HL-60/S4 (cell line): ENCODE data around the gene COQ2.
"Not testable (repeated sequence)": the region's sequence is repeated elsewhere in the genome, so short reads cannot be mapped to it uniquely, and the experiment has no call there.

Source experiments
- in situ Hi-C: fragments of 300-500 bp; cut with MboI; formaldehyde crosslinking; loops from 2 replicates; pipeline ENCODE4 v1.14.3; 2022; ENCODE audit warnings: low sequenced_read_pairs

COQ2 gene, protein sequence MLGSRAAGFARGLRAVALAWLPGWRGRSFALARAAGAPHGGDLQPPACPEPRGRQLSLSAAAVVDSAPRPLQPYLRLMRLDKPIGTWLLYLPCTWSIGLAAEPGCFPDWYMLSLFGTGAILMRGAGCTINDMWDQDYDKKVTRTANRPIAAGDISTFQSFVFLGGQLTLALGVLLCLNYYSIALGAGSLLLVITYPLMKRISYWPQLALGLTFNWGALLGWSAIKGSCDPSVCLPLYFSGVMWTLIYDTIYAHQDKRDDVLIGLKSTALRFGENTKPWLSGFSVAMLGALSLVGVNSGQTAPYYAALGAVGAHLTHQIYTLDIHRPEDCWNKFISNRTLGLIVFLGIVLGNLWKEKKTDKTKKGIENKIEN

GRCh38 chr4:83284193-83285054 is at the start of gene COQ2:
COQ2 (minus strand) TSS chr4:83284798; CDS start chr4:83284764, 34 bp downstream.
- in situ Hi-C loops: loop anchor here (25.0 kb wide), 1 partner anchor 397 kb away; the partner anchor contains the start of gene SEC31A

DNA sequence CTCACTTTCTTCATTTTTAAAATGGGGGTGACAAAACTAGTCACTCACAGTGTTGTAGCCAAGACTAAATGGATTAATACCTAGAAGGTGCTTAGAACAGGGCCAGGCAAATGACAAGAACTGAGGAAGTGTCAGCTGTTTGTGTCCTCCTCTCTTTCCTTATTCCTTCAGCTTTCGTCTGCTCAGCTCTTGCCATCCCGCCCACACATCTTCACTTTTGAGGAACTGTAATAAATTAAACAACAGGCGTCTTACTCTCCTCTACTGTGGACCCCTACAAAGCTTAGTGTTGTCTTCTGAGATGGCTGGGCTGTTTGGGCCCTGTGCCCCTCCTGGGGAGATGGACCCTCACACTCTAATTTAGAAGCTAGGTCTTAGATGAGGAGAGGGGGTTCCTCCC is 47.4 kb upstream of the COQ2 start:
- in situ Hi-C loops: no loop called here

DNA sequence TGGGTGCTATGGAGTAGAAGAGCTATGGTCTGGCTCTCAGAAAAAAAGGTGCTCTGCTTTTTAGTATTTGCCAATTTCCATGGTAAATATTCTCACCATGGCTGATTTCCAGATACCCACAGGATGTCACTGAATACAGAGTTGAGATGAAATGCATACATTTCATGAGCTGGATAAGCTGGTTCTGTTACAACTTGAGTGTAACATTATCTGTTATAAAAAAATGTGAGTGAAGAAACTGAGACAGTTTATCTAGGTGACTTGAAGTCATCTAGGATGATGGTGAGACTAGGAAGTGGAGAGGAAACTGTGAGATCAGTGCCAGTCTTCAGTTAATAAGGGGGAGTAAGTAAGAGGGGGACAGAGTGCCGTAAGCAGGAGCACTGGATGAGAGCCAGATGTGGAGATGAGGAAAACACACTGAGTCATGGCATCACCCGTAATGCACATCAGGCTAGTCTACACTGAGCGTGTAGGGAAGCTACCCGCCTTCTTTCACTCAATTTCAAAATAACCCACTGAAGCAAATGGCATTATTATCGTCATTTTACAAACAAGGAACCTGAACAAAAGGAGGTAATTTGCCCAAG is 45.0 kb upstream of the COQ2 start:
- in situ Hi-C loops: no loop called here

DNA sequence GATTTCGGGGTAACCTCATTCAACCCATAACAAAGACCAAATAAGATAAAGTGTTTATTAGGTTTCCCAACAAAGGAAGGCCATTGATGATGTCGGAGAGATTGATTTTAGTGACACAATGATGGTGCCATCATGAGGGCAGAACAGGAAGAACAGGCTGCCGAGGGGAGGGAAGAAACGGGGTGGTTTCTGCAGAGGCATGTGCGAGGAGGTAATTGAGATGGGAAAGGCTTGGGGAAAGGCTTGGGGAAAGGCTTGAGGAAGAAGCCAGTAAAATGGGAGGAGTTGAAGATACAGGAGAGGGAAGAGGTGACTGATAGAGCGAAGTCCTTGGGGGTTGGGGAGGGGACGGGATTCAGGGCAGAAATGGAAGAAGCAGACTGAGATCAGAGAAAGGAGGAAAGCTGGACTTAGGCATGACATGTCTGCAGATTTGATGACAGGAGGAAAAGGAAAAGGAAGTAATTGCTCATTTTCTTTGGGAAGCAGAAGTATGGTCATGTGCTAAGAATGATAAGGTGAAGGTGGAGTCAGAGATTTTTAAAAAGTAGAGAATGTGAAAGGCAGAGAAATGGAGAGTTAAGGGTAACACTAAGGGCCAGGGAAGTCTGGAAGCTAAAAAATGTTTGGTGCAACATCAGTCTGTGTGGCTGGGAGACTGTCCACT is 44.1 kb upstream of the COQ2 start:
- in situ Hi-C loops: no loop called here

DNA sequence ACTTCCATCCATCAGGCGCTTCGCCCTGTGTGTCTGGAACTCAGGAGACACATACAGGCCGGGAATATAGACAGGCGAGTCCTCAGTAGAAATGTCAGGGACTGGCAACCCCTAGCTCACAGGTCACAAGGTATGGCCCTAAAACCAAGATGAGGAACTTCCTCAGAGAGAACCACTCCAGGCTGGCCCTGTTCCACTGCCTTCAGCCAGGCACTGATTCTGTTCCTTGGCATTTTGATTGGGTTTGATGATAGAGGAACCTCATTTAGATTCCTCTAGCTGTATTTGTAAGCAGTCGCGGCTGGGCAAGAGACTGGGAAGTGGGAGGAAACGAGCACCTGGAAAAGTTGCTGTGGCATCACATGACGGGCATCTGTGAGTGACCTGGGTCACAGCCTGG is 41.9 kb upstream of the COQ2 start:
- in situ Hi-C loops: no loop called here

- in situ Hi-C loops: not testable (repeated sequence)
These were observed 40.7 kb upstream of the COQ2 start for GRCh38 chr4:83325306-83325705.

- in situ Hi-C loops: no loop called here
These were observed 38.5 kb upstream of the COQ2 start for GRCh38 chr4:83323136-83323535.

DNA sequence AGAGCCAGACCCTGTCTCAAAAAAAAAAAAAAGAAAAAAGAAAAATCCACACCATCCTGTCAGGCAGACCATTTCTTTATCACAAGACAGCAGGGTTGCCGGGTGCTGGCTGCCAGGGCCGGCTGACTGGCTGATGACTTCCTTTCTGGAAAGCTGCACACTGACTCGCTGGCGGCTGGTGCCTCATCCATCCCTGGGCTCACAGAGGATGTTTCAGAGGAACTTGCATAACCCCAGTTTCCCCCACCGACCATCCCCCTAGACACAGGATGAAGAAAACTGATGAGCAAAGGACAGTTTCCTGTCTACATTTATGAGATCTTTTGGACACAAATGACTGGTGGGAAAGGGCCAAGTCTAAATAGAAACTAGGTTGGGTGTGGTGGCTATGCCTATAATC is 36.0 kb upstream of the COQ2 start:
- in situ Hi-C loops: no loop called here

DNA sequence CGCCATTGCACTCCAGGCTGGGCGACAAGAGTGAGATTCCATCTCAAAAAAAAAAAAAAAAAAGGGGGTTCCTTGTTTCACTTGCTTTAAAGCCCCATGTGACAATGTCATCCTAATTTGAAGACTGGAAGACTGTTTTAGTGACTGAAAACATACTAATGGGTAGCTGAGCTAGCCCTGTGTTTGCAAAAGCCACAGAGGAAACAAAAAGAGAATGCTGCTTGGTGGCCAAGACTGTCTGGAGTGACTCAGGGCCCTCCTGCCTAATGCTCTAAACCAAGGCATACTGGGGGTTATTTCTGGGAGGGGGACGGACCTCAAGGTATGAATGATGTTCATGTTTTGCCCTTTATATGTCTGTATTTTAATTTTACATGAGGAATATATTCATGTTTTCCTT is 34.1 kb upstream of the COQ2 start:
- in situ Hi-C loops: no loop called here

DNA sequence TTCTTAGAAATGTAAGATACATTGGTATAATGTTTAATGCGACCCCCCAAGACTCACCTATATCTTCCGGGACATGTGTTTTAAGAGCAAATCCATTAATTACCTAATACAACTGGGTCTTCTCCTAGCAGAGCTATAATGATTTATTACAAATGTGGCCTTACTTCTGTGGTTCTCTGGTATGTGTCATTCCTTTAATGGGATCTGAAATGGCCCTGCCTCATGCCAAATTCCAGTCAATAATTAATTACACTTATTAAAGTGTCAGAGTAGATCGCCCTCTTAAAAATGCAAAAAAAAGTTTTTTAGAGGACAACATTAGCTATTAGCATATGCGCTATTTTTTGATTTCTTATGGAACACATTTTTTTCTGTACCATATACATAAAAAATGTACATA is 33.1 kb upstream of the COQ2 start:
- in situ Hi-C loops: no loop called here

DNA sequence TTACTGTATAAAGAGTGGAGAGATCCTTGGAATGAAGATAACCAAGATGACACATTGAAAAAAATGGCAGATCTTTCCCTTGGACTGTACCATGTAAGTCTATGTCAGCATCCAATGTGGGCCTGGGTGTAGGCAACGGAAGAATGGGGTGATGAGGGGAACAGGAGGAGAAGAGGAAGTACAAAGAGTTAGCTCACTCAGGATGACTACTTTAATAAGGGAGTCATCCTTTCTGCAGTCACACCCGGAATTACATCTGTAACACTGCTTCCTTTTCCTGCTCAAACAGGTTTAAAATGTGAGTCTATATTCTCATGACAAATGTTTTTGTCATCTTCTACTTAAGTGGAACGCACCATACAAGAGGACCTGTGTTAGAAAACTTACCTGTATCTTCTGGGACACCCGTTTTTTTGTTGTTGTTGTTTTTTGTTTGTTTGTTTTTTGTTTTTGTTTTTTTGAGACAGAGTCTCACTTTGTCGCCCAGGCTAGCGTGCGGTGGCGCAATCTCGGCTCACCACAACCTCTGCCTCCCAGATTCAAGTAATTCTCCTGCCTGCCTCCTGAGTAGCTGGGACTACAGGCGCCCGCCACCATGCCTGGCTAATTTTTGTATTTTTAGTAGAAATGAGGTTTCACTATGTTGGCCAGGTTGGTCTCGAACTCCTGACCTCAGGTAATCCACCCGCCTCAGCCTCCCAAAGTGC is 32.0 kb upstream of the COQ2 start:
- in situ Hi-C loops: no loop called here

GRCh38 chr4:83315341-83315870 is 30.8 kb upstream of the COQ2 start:
- in situ Hi-C loops: no loop called here

GRCh38 chr4:83308672-83309071 is 24.1 kb upstream of the COQ2 start:
- in situ Hi-C loops: no loop called here

DNA sequence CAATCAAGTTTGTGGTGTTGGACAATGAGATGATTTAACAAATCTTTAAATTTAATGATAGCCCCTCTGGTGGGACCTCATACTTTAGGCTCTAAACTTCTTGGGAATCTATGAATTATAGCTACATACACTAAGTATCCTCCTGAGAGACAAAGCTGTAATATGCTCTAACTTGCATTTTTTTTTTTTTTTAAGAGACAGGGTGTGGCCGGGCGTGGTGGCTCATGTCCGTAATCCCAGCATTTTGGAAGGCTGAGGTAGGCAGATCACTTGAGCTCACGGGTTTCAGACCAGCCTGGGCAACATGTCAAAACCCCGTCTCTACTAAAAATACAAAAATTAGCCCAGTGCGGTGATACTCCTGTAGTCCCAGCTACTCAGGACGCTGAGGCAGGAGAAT is 23.3 kb upstream of the COQ2 start:
- in situ Hi-C loops: no loop called here

DNA sequence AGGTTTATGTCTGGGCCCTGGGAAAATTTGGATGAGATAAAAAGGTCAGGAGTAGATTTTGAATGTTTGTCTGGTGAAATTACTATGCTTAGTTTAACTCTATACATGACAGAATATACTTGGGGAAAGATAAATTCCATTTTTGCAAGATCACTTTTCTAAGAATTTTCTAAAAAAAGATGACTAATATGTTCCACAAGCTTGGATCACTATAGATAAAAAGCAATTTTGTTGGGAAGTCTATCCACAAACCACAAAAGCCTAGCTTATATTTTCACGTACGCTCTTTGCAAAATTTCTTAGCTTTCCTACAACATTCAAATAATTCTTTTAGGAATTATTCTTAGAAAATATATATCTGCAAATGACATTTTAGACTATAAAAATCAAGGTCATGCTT is 20.6 kb upstream of the COQ2 start:
- in situ Hi-C loops: no loop called here

DNA sequence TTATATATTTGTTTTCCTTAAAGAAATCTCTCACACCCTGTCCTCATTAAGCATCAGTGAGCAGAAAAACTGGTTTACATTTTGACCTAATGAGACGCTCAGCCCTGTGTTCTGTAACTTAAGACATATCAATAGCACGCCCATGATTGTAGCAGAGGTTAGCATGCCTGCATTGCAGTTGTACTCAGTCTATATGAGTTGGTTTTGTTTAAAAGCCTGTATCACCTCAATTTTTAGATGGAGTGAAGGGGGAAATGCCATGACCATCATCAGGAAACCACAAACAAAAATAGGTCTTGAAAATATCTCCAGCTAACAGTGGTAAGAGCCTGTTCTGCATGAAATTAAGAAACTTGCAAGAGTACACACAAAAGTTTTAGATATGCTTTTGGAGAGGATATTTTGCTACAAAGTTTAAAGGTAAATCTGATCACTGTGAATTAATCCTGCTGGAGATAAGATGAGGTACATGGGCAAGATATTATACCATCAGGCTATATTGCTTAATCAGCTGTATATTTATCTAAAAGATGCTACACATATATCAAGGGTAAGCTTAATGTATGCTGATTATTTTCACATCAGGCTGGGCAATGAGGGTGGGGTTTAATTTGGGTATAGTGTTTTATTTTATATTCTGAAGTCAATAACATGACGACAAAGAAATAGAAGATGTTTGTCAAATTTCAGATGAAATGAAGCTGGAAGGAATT is 13.1 kb upstream of the COQ2 start:
- in situ Hi-C loops: loop anchor here (25.0 kb wide), 1 partner anchor 410 kb away; the partner anchor contains the start of gene SEC31A

DNA sequence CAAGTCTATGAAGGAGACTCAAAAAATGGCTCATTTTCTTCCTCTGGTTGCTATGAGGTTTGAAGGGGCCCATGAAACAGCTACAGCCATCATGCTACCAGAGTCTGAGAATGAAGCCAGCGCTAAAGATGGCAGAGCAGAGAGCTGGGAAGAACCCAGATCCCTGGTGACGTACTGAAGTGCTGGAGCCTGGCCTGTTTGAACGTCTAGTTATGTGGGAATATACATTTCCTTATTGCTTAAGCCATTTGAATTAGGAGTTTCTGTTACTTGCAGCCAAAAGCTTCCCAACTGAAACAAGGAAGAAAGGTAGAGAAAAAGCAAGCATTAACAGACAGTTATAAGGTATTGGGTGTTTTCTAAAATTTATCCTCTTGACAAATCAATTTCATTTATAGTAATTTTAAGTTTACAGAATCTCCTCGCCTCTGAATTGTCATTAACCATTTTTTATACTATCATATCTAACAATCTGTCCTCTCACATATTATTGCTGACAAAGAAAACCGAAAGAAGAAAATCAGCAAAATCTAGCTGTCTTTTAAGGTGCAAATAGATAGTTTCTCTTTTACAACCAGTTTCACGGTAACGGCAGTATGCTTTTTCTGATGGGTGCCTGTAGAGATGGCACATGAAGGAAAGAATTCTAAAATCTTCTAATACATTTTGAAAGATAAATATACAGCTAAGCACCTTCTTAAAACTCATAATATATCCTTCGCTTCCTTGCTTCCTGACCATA is 8.9 kb upstream of the COQ2 start:
- in situ Hi-C loops: loop anchor here (25.0 kb wide), 1 partner anchor 406 kb away; the partner anchor contains the start of gene SEC31A

DNA sequence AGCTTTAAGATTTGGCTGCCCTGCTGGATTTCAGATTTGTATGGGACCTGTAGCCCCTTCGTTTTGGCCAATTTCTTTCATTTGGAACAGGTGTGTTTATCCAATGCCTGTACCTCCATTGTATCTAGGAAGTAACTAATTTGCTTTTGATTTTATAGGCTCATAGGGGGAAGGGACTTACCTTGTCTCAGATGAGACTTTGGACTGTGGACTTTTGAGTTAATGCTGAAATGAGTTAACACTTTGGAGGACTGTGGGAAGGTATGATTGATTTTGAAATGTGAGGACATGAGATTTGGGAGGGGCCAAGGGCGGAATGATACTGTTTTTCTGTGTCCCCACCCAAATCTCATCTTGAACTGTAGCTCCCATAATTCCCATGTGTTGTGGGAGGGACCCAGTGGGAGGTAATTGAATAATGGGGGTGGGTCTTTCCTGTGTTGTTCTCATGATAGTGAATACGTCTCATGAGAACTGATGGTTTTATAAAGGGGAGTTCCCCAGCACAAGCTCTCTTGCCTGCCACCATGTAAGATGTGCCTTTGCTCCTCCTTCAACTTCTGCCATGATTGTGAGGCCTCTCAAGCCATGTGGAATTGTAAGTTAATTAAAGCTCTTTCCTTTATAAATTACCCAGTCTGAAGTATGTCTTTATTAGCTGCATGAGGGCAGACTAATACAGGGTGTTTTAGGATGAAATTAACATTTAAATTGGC is 5.6 kb upstream of the COQ2 start:
- in situ Hi-C loops: loop anchor here (25.0 kb wide), 1 partner anchor 403 kb away; the partner anchor contains the start of gene SEC31A
